Measurements from ENCODE around the gene LPCAT1. TPM values are rescaled to one million over a fixed set of nuclear protein-coding genes. Genes with fewer than 3 reads are reported as not detected.

The LPCAT1 gene
- total and polyA plus RNA-seq, 2 of the 13 experiments (the other 11 are each of a cell fraction or from before 2014, with no cell fraction given): 29.8 to 90.6 TPM

DNA sequence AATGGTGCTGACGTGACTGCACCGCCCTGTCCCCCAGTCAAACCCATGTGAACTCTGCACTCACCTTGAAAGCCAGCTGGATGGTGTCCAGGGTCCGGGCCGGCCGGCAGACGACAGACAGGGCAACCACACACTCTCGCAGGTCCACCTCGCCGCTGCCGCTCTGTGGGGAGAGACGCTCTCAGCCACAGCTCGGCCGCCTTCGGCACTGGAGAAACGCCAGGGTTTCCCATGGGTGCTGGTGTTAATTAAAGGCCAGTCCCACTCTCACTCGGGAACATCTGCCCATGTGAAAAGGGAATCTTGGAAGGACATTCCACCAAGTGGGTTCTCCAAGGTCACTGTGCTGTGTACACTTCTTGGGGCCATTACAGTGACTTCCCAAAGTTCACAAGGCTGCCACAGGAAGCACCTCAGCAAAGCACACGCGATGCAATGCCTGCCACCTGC, 53.0 kb downstream of the LPCAT1 start (continued):
- no peak for TF ChIP-seq CENPT (CRISPR knock-in tag; IDR thresholded peaks at IDR 0.05; ENCODE audit: low read depth)
- peak; percentile 68 for TF ChIP-seq ZNF263 (CRISPR knock-in tag; IDR thresholded peaks at IDR 0.05)
- no peak for TF ChIP-seq RFX1 (IDR thresholded peaks at IDR 0.05)
- TF ChIP-seq HDAC1 (CRISPR knock-in tag; IDR thresholded peaks at IDR 0.05): peak; percentile 41; the same call in 1 of the 2 replicates
- TF ChIP-seq POLR2G (IDR thresholded peaks at IDR 0.05; ENCODE audit: low read depth, low read length): no peak
- no peak for TF ChIP-seq HNRNPK (IDR thresholded peaks at IDR 0.05; ENCODE audit: low read depth, low read length, poor library complexity, severe bottlenecking)
- no peak for TF ChIP-seq LCORL (IDR thresholded peaks at IDR 0.05)
- TF ChIP-seq LCORL (CRISPR knock-in tag; IDR thresholded peaks at IDR 0.05): peak; percentile 22; the same call in 1 of the 2 replicates
- no peak for TF ChIP-seq ZNF672 (CRISPR knock-in tag; IDR thresholded peaks at IDR 0.05)
- TF ChIP-seq ZNF44 (CRISPR knock-in tag; IDR thresholded peaks at IDR 0.05): no peak
- TF ChIP-seq, protein P1, sequence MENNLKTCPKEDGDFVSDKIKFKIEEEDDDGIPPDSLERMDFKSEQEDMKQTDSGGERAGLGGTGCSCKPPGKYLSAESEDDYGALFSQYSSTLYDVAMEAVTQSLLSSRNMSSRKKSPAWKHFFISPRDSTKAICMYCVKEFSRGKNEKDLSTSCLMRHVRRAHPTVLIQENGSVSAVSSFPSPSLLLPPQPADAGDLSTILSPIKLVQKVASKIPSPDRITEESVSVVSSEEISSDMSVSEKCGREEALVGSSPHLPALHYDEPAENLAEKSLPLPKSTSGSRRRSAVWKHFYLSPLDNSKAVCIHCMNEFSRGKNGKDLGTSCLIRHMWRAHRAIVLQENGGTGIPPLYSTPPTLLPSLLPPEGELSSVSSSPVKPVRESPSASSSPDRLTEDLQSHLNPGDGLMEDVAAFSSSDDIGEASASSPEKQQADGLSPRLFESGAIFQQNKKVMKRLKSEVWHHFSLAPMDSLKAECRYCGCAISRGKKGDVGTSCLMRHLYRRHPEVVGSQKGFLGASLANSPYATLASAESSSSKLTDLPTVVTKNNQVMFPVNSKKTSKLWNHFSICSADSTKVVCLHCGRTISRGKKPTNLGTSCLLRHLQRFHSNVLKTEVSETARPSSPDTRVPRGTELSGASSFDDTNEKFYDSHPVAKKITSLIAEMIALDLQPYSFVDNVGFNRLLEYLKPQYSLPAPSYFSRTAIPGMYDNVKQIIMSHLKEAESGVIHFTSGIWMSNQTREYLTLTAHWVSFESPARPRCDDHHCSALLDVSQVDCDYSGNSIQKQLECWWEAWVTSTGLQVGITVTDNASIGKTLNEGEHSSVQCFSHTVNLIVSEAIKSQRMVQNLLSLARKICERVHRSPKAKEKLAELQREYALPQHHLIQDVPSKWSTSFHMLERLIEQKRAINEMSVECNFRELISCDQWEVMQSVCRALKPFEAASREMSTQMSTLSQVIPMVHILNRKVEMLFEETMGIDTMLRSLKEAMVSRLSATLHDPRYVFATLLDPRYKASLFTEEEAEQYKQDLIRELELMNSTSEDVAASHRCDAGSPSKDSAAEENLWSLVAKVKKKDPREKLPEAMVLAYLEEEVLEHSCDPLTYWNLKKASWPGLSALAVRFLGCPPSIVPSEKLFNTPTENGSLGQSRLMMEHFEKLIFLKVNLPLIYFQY (CRISPR knock-in tag; IDR thresholded peaks at IDR 0.05; ENCODE audit: borderline replicate concordance): no peak; the same call in 1 of the 2 replicates
- peak; percentile 70; the same call in 1 of the 2 replicates for TF ChIP-seq SOX5 (CRISPR knock-in tag; IDR thresholded peaks at IDR 0.05; ENCODE audit: borderline replicate concordance)
- no peak for TF ChIP-seq ZNF354B (CRISPR knock-in tag; IDR thresholded peaks at IDR 0.05)
- no peak for TF ChIP-seq CBX5 (CRISPR knock-in tag; IDR thresholded peaks at IDR 0.05; ENCODE audit: borderline replicate concordance)
- TF ChIP-seq, protein P2, sequence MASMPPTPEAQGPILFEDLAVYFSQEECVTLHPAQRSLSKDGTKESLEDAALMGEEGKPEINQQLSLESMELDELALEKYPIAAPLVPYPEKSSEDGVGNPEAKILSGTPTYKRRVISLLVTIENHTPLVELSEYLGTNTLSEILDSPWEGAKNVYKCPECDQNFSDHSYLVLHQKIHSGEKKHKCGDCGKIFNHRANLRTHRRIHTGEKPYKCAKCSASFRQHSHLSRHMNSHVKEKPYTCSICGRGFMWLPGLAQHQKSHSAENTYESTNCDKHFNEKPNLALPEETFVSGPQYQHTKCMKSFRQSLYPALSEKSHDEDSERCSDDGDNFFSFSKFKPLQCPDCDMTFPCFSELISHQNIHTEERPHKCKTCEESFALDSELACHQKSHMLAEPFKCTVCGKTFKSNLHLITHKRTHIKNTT (CRISPR knock-in tag; IDR thresholded peaks at IDR 0.05): no peak
- TF ChIP-seq, protein P3, sequence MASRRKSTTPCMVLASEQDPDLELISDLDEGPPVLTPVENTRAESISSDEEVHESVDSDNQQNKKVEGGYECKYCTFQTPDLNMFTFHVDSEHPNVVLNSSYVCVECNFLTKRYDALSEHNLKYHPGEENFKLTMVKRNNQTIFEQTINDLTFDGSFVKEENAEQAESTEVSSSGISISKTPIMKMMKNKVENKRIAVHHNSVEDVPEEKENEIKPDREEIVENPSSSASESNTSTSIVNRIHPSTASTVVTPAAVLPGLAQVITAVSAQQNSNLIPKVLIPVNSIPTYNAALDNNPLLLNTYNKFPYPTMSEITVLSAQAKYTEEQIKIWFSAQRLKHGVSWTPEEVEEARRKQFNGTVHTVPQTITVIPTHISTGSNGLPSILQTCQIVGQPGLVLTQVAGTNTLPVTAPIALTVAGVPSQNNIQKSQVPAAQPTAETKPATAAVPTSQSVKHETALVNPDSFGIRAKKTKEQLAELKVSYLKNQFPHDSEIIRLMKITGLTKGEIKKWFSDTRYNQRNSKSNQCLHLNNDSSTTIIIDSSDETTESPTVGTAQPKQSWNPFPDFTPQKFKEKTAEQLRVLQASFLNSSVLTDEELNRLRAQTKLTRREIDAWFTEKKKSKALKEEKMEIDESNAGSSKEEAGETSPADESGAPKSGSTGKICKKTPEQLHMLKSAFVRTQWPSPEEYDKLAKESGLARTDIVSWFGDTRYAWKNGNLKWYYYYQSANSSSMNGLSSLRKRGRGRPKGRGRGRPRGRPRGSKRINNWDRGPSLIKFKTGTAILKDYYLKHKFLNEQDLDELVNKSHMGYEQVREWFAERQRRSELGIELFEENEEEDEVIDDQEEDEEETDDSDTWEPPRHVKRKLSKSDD (CRISPR knock-in tag; IDR thresholded peaks at IDR 0.05; ENCODE audit: low read depth): no peak
- TF ChIP-seq MLLT10 (CRISPR knock-in tag; IDR thresholded peaks at IDR 0.05): no peak
- TF ChIP-seq SIN3A (IDR thresholded peaks at IDR 0.05; ENCODE audit: borderline replicate concordance, low read depth, low read length): 0 out of 2 replicates have a peak, but pooled peaks have one; percentile 33
- no peak for TF ChIP-seq ZNF879 (CRISPR knock-in tag; IDR thresholded peaks at IDR 0.05)
- TF ChIP-seq ZNF607 (CRISPR knock-in tag; IDR thresholded peaks at IDR 0.05; ENCODE audit: borderline replicate concordance): no peak
- no peak for TF ChIP-seq ZKSCAN5 (CRISPR knock-in tag; IDR thresholded peaks at IDR 0.05)

Data from HepG2 (cell line).